Large intestine (tissue), 3 donors: ENCODE data around the gene KRTAP10-1. TPM values are rescaled to one million over a fixed set of nuclear protein-coding genes. Genes with fewer than 3 reads are reported as not detected.

Experiments
- DNase-seq, 2 donors: peaks; one replicate each; pipeline versions ENCODE4 v3.0.0 to v3.0.0-alpha.2; 2013
- H3K27ac ChIP-seq: one replicate; pipeline ENCODE4 v1.5.1; 2013; ENCODE audit warnings: low read length
- H3K27me3 ChIP-seq: 2 replicates; pipeline ENCODE4 v1.6.1; 2013; ENCODE audit warnings: low read length; ENCODE audit not compliant: control insufficient read depth, insufficient read depth
- H3K36me3 ChIP-seq: 2 replicates; pipeline ENCODE4 v1.6.1; 2013; ENCODE audit warnings: low read length; ENCODE audit not compliant: control insufficient read depth, insufficient read depth
- H3K4me1 ChIP-seq: one replicate; pipeline ENCODE4 v1.6.1; 2013; ENCODE audit warnings: low read length; ENCODE audit not compliant: control insufficient read depth, insufficient read depth
- H3K4me3 ChIP-seq: one replicate; pipeline ENCODE4 v1.5.1; 2013; ENCODE audit warnings: low read length
- H3K9me3 ChIP-seq: one replicate; pipeline ENCODE4 v1.6.1; 2013; ENCODE audit warnings: mild to moderate bottlenecking, low read depth, low read length, moderate library complexity; ENCODE audit not compliant: control insufficient read depth
- WGBS: methylation state at CpG from one replicate; pipeline ENCODE4 v1.1.5; 2013; ENCODE audit warnings: low lambda C conversion rate; ENCODE audit not compliant: insufficient coverage; 5-methylcytosine and 5-hydroxymethylcytosine counted together
- polyA plus RNA-seq: library from polyadenylated mRNA; unstranded; fragments of 120-200 nt; gene quantifications from one replicate; pipeline ENCODE4 v1.2.1, GENCODE V29; 2013

Gene KRTAP10-1
- polyA plus RNA-seq, 1 donor, result not detected

GRCh38 chr21:44548381-44548780 lies 8.4 kb upstream of the KRTAP10-1 start:
- Histone ChIP-seq H3K27me3 (peaks cover 6% of the 10 kb centered on the region), H3K4me1 (no peaks in the 10 kb centered on the region), H3K27ac (no peak overlapping the region), H3K36me3 (no peaks in the 10 kb centered on the region), H3K4me3 (no peak overlapping the region), H3K9me3 (peaks cover 2% of the 10 kb centered on the region)
- no peak for DNase-seq
- WGBS, result no CpG with 5 or more reads among the region's 13 CpGs

GRCh38 chr21:44547656-44548331 lies 7.8 kb upstream of the KRTAP10-1 start:
- no peak overlapping the region for H3K27ac ChIP-seq
- H3K4me3 ChIP-seq, result no peak overlapping the region
- DNase-seq, result no peak
- WGBS, result 88% methylated on average over 3 of the region's 5 CpGs
- peaks cover 2% of the 10 kb centered on the region for H3K9me3 ChIP-seq
- H3K4me1 ChIP-seq, result no peaks in the 10 kb centered on the region
- peaks cover 6% of the 10 kb centered on the region for H3K27me3 ChIP-seq
- H3K36me3 ChIP-seq, result no peaks in the 10 kb centered on the region

- Histone ChIP-seq H3K27me3 (peaks cover 4% of the 10 kb centered on the region), H3K4me3 (no peak overlapping the region), H3K27ac (no peak overlapping the region), H3K9me3 (peaks cover 2% of the 10 kb centered on the region), H3K36me3 (no peaks in the 10 kb centered on the region), H3K4me1 (no peaks in the 10 kb centered on the region)
- no peak for DNase-seq
- no CpG with 5 or more reads among the region's 3 CpGs for WGBS
Measured at GRCh38 chr21:44544566-44544965, 4.6 kb upstream of the KRTAP10-1 start.

GRCh38 chr21:44542716-44543115 lies 2.7 kb upstream of the KRTAP10-1 start:
- 80% methylated on average over 1 of the region's 1 CpG for WGBS

DNA sequence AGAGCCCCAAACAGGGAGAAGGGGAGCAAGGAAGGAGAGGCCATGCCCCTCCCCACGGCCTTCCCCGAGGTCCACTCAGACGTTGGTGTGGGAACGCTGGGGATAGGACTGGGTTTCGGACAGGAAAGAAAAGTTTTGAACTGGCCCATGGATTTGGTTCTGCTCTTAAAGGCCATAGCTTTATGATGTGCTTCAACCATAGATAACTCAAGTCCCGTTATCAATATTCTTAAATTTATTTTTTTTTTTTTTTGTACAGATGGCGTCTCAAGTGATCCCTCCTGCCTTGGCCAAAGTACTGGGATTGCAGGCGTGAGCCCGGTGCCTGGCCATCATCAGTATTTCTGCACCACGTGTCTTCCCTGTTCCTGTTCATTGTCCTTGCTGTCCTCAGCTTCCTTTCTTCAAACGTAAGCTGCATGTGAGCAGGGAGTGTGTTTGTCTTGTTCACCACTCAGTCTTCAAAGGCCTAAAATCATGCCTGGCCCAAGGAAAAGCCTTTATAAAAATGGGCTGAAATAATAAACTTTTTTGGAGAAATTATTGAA lies 820 bp upstream of the KRTAP10-1 start:
- 70% methylated on average over 3 of the region's 11 CpGs for WGBS
- no peaks in the 10 kb centered on the region for H3K36me3 ChIP-seq

More at GRCh38 chr21:44542716-44543115, 2.7 kb upstream of the KRTAP10-1 start:
- Histone ChIP-seq H3K36me3 (no peaks in the 10 kb centered on the region), H3K4me3 (no peak overlapping the region), H3K27ac (no peak overlapping the region), H3K9me3 (peaks cover 5% of the 10 kb centered on the region), H3K27me3 (no peaks in the 10 kb centered on the region), H3K4me1 (no peaks in the 10 kb centered on the region)
- DNase-seq, result no peak

DNA sequence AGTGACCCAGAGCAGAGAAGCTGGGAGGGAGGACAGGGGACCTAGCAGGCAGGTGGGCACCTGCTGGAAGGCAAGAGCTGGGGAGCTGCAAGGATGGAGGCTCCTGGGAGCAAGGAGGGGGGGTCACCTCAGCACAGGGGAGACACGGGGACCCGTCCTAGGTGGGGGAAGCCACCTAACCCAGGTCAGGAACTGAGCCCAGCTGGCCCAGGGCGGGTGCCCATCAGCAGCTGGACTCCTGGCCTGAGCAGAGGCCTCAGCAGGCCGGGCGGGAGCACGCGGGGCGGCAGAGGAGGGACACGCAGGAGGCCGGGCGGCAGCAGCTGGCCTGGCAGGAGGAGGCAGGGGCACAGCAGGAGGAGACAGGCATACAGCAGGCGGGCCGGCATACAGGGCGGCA lies 949 bp downstream of the KRTAP10-1 start:
- no peak for DNase-seq

More for the DNA sequence above, 820 bp upstream of the KRTAP10-1 start:
- H3K4me1 ChIP-seq, result no peaks in the 10 kb centered on the region
- peaks cover 5% of the 10 kb centered on the region for H3K9me3 ChIP-seq
- no peak overlapping the region for H3K27ac ChIP-seq
- DNase-seq, result no peak
- no peak overlapping the region for H3K4me3 ChIP-seq
- H3K27me3 ChIP-seq, result no peaks in the 10 kb centered on the region

GRCh38 chr21:44537930-44538911 lies 1.8 kb downstream of the KRTAP10-1 start:
- WGBS, result 100% methylated on average over 1 of the region's 33 CpGs
- Histone ChIP-seq H3K4me1 (no peaks in the 10 kb centered on the region), H3K27me3 (no peaks in the 10 kb centered on the region), H3K9me3 (peaks cover 5% of the 10 kb centered on the region), H3K4me3 (no peak overlapping the region), H3K27ac (no peak overlapping the region), H3K36me3 (no peaks in the 10 kb centered on the region)
- no peak for DNase-seq

More for the DNA sequence above, 949 bp downstream of the KRTAP10-1 start:
- Histone ChIP-seq H3K4me1 (no peaks in the 10 kb centered on the region), H3K4me3 (no peak overlapping the region), H3K27ac (no peak overlapping the region), H3K36me3 (no peaks in the 10 kb centered on the region), H3K9me3 (peaks cover 5% of the 10 kb centered on the region), H3K27me3 (no peaks in the 10 kb centered on the region)
- no CpG with 5 or more reads among the region's 14 CpGs for WGBS

- no peak overlapping the region for H3K4me3 ChIP-seq
- no peak overlapping the region for H3K27ac ChIP-seq
- peaks cover 5% of the 10 kb centered on the region for H3K9me3 ChIP-seq
- H3K27me3 ChIP-seq, result no peaks in the 10 kb centered on the region
- no peaks in the 10 kb centered on the region for H3K4me1 ChIP-seq
- H3K36me3 ChIP-seq, result no peaks in the 10 kb centered on the region
- DNase-seq, result no peak
- WGBS, result no CpG with 5 or more reads among the region's 7 CpGs
Measured at GRCh38 chr21:44535963-44536362, 4.0 kb downstream of the KRTAP10-1 start.

DNA sequence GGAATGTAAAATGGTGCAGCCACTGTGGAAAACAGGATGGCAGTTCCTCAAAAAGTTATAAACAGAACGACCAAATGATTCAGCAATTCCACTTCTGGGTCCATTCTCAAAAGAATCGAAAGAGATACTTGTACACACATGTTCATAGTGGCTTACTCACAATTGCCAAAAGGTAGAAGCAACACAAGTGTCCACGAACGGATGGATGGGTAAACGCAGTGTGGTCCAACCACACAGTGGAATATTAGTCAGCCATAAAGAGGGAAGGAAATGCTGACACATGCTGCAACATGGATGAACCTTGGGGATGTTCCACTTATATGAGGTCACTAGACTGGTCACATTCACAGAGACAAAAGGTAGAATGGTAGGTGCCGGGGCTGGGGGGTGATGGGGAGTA lies 5.3 kb downstream of the KRTAP10-1 start:
- Histone ChIP-seq H3K4me3 (no peak overlapping the region), H3K4me1 (no peaks in the 10 kb centered on the region), H3K27me3 (no peaks in the 10 kb centered on the region), H3K36me3 (no peaks in the 10 kb centered on the region), H3K27ac (no peak overlapping the region), H3K9me3 (peaks cover 5% of the 10 kb centered on the region)
- WGBS, result 100% methylated on average over 3 of the region's 6 CpGs
- DNase-seq, result no peak

DNA sequence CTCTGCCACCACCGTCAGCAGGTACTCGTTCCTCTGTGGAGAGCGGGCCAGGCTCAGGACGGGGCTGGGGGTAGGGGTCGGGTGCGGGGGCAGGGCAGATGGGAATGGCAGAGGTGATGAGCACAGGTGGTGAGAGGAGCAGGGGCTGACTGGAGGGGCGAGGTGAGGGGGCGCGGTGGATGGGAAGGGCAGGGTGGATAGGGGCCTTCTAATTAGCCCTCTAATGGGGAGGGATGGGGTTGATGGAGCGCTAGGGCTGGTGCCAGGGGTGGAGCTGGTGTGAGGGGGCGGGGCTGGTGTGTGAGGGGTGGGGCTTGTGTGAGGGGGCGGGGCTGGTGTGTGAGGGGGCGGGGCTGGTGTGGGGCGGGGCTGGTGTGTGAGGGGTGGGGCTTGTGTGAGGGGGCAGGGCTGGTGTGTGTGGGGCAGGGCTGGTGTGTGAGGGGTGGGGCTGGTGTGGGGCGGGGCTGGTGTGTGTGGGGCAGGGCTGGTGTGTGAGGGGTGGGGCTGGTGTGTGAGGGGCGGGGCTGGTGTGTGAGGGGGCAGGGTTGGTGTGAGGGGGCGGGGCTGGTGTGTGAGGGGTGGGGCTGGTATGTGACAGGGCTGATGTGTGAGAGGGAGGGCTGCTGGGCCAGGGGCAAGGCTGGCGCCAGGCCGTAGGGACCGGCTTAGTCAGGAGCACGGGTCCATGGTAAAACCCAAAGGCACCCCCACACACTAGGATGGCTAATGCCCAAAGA lies 5.9 kb downstream of the KRTAP10-1 start:
- Histone ChIP-seq H3K27me3 (no peaks in the 10 kb centered on the region), H3K4me3 (no peak overlapping the region), H3K4me1 (no peaks in the 10 kb centered on the region), H3K9me3 (peaks cover 5% of the 10 kb centered on the region), H3K27ac (no peak overlapping the region), H3K36me3 (no peaks in the 10 kb centered on the region)
- WGBS, result no CpG with 5 or more reads among the region's 21 CpGs
- DNase-seq, result no peak
